Activated CD4-positive, alpha-beta memory T cell treated with anti-CD3 and anti-CD28 coated beads, Interleukin-2, amount 10 ng/mL, durations not matched to agents 7 days and 5 days (primary cell): Measurements from ENCODE around the gene DDAH1. TPM values are rescaled to one million over a fixed set of nuclear protein-coding genes. Genes with fewer than 3 reads are reported as not detected.

Experiments used
- CTCF ChIA-PET: fragments of 350-600 bp; sonication (Branson Sonifier 250); formaldehyde crosslinking; loops from one replicate; lab custom pipeline; 2021; ENCODE audit warnings: antibody characterized with exemption, inconsistent platforms; lab: Charles Lee
- POLR2A ChIA-PET: fragments of 350-600 bp; sonication (Branson Sonifier 250); formaldehyde crosslinking; loops from one replicate; lab custom pipeline; 2021; ENCODE audit warnings: antibody characterized with exemption; lab: Charles Lee
- DNase-seq: peaks from one replicate; pipeline ENCODE4 v3.0.0-alpha.2; 2020
- H3K27ac Mint-ChIP-seq: one replicate; pipeline ENCODE4 v1.8.0; 2021; ENCODE audit warnings: mild to moderate bottlenecking, mixed read lengths
- H3K27me3 Mint-ChIP-seq: one replicate; pipeline ENCODE4 v1.8.0; 2021; ENCODE audit warnings: mixed read lengths
- H3K36me3 Mint-ChIP-seq: one replicate; pipeline ENCODE4 v1.8.0; 2021; ENCODE audit warnings: low read depth, mixed read lengths
- H3K4me1 Mint-ChIP-seq: one replicate; pipeline ENCODE4 v1.8.0; 2021; ENCODE audit warnings: mixed read lengths
- H3K4me3 Mint-ChIP-seq: one replicate; pipeline ENCODE4 v1.8.0; 2021; ENCODE audit warnings: mild to moderate bottlenecking, mixed read lengths
- H3K9me3 Mint-ChIP-seq: one replicate; pipeline ENCODE4 v1.8.0; 2021; ENCODE audit warnings: mixed read lengths
- total RNA-seq, 2 experiments: library from RNA; stranded (reverse); gene quantifications; one replicate each; pipeline ENCODE4 v1.2.3, GENCODE V29; 2021

Gene DDAH1
- total RNA-seq, 2 experiments from 2014 or later = not detected

DNA sequence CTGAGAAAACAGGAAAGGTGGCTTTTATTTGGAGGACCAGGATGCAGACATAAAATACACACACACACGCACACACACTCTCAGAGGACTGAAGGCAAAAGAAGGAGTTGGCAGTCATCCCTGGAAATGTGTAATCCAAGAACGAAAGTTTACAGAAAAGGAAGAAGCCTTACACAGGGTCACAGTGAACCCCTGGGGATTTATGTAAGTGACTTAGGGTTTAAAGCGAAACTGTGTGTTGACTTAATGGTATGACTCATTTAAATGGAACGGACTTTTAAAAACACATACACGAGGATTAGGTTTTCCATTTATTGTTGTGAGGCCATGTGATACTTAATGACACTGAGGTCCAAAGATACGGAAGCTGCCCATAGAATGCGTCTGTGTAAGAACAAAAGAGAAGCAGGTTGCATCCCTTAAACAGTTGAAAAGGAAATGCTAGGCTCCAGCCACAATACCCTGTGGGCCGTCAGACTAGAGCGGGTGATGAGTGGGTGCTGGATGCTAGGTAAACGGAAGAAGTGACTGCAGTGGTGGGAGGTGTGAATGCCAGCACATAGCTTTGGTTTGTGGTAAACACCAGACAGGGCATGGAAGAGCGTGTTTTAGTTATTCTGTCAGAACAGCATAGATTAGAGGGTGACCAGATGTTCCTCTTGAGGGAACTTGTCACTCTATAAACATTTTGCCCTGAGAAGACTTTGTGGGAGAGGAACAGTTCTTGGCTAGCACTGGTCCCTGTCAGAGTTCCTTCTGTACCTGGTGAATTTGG lies 166.9 kb downstream of the DDAH1 start:
- Mint-ChIP-seq H3K4me3 (peak overlapping the region; percentile 11), H3K27me3 (peaks cover 43% of the 10 kb centered on the region), H3K4me1 (peaks cover 21% of the 10 kb centered on the region), H3K9me3 (no peaks in the 10 kb centered on the region), H3K36me3 (no peaks in the 10 kb centered on the region), H3K27ac (peak overlapping the region; percentile 5)
- POLR2A ChIA-PET = interaction anchor here (0.9 to 2.2 kb wide), 3 partner anchors 10 to 22 kb away, joined by 3 to 19 read pairs (median 5); partner anchors contain the start of gene BCL10
- peak; percentile 79 for DNase-seq
- CTCF ChIA-PET = interaction anchor here (0.9 to 3.0 kb wide), 4 partner anchors 10 to 43 kb away, joined by 3 to 10 read pairs (median 4); partner anchors contain the start of genes BCL10 and C1orf52

DNA sequence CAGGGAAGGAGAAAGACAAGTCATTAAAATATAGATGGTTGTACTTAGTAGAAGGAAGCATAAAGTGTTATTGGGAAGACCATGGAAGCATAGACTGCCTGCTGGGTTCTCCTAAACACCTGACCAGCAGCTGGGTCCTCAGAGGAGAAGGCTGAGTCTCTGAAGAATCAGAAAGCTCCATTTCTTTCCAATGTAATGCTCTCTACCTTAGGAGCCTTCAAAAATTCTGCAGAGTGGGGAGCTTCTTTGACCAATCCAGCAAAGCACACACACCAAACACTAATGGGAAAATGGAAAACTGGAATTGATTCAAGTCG lies 167.5 kb downstream of the DDAH1 start:
- Mint-ChIP-seq H3K4me3 (peak overlapping the region; percentile 11), H3K4me1 (peaks cover 21% of the 10 kb centered on the region), H3K27ac (no peak overlapping the region), H3K27me3 (peaks cover 44% of the 10 kb centered on the region), H3K36me3 (no peaks in the 10 kb centered on the region), H3K9me3 (no peaks in the 10 kb centered on the region)
- POLR2A ChIA-PET = interaction anchor here (1.2 to 2.2 kb wide), 2 partner anchors 9 to 21 kb away, joined by 5 to 19 read pairs; partner anchors contain the start of gene BCL10
- CTCF ChIA-PET = interaction anchor here (1.6 to 3.0 kb wide), 2 partner anchors 21 to 38 kb away, joined by 4 to 10 read pairs; partner anchors contain the start of genes BCL10 and C1orf52
- no peak for DNase-seq

DNA sequence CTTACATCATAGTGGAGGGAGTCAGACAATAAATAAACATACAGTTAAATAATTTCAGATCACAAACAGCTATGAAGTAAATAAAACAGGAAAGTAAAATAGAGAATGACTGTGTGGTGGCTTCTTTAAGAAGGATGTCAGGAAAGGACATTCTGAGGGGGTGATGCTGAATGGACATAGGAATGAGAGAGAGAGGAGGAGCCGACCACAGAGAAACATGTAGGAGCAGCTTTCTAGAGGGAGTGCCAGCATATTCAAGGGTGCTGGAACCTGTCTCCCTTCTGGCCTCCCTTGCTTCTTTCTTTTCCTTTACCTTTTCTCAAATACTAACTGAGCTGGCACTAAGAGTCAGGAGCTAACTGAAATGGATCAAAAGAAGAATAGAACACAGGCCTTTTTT lies 168.0 kb downstream of the DDAH1 start:
- no peaks in the 10 kb centered on the region for H3K36me3 Mint-ChIP-seq
- POLR2A ChIA-PET = interaction anchor here (1.2 to 2.2 kb wide), 2 partner anchors 9 to 21 kb away, joined by 5 to 19 read pairs; partner anchors contain the start of gene BCL10
- no peaks in the 10 kb centered on the region for H3K9me3 Mint-ChIP-seq
- peaks cover 43% of the 10 kb centered on the region for H3K27me3 Mint-ChIP-seq
- no peak overlapping the region for H3K27ac Mint-ChIP-seq
- DNase-seq = no peak
- CTCF ChIA-PET = interaction anchor here (0.6 to 3.0 kb wide), 2 partner anchors 21 to 434 kb away, joined by 4 to 10 read pairs; partner anchors contain the start of gene BCL10
- no peak overlapping the region for H3K4me3 Mint-ChIP-seq
- H3K4me1 Mint-ChIP-seq = peaks cover 21% of the 10 kb centered on the region

DNA sequence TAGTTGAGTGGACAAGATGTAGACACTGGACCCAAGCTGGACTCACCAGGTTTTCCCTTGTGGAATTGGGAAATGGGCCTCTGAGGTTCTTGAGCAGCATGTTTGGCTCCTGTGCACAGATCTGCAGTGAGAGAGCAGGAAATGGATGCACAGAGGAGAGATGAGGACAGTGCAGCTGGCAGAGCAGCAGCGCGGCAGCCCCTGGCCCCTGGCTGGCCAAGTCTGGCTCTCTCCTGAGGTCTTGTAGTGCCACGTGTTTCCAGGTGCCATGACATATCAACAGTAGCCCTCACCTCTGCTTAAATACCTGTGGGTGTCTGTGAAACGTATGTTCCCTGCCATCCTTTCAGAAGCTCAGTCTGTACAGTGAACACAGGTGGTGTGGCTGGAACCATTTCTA lies 169.3 kb downstream of the DDAH1 start:
- ChIA-PET POLR2A (no interaction called here), CTCF (no interaction called here)

DNA sequence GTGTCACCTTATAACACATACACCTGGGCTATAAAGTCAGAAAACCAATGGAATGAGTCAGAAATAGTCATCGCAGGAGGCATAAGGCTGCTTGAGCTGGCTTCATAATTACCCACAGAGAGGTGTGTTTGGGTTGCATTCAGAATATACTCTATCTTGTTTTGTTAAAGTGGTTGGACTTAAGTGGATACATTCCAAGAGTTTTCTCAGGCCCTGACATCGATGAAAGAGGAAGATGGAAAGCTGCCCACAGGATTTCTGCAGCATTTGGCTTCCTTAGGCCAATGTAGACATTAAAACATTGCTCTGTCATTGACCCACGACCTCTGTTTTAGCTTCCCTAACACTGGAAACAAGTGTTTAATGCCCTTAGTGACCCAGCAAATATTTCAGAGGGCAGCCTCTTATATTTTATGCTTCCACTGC lies 169.9 kb downstream of the DDAH1 start:
- Mint-ChIP-seq H3K9me3 (no peaks in the 10 kb centered on the region), H3K4me1 (peaks cover 22% of the 10 kb centered on the region), H3K4me3 (no peak overlapping the region), H3K27ac (no peak overlapping the region), H3K27me3 (peaks cover 50% of the 10 kb centered on the region), H3K36me3 (no peaks in the 10 kb centered on the region)
- no peak for DNase-seq
- CTCF ChIA-PET = no interaction called here
- POLR2A ChIA-PET = no interaction called here

More for the DNA sequence above, 169.3 kb downstream of the DDAH1 start:
- Mint-ChIP-seq H3K4me1 (peaks cover 21% of the 10 kb centered on the region), H3K36me3 (no peaks in the 10 kb centered on the region), H3K4me3 (no peak overlapping the region), H3K9me3 (no peaks in the 10 kb centered on the region), H3K27ac (no peak overlapping the region), H3K27me3 (peaks cover 43% of the 10 kb centered on the region)
- no peak for DNase-seq

DNA sequence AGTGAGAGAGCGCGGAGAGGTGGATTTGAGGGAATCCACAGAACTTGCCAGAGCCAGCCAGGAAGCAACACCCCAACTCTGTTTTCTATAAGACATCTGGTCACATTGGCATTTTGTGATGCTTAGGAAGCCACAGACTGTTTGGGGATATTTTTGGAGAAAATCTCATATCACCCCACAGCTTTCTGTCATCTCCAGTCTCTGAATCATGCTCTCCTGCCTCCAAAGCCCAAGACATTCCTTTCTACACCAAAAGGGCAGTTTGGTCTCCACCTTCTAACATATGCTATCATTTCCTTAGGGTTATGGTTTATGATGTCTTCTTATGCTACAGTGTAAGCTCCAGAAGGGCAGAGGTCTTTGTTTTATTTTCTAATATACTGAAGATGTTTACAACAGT lies 174.1 kb downstream of the DDAH1 start:
- H3K36me3 Mint-ChIP-seq = no peaks in the 10 kb centered on the region

DNA sequence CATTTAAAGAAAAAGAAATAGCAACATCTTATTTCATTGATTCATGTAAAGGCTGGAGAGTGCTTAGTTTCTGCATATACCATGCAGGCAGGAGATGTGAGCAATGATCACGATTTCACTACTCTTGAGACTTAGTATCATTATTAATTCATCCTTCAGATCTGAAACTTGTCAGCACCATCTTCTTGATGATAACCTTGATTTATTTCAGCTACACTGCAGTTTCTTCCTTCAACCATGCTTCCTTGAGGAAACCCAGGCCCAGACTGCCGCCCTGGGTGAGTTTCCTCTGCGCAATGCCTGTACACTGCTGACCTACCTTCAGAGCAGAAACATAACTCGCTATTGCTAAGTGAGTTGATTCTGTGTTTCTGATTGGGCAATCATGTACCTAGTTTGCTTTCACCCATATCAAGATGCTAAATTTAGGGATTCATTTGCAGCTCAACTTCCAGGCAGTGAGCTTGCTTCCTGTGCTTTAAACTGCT lies 175.1 kb downstream of the DDAH1 start:
- ChIA-PET CTCF (no interaction called here), POLR2A (interaction anchor here (1.3 kb wide), 1 partner anchor 13 kb away, joined by 4 read pairs; the partner anchor contains the start of gene BCL10)
- Mint-ChIP-seq H3K4me3 (no peak overlapping the region), H3K9me3 (no peaks in the 10 kb centered on the region), H3K4me1 (peaks cover 8% of the 10 kb centered on the region), H3K27me3 (peaks cover 44% of the 10 kb centered on the region), H3K36me3 (no peaks in the 10 kb centered on the region), H3K27ac (no peak overlapping the region)
- DNase-seq = no peak

More for the DNA sequence above, 174.1 kb downstream of the DDAH1 start:
- Mint-ChIP-seq H3K4me3 (no peak overlapping the region), H3K27ac (no peak overlapping the region), H3K27me3 (peaks cover 46% of the 10 kb centered on the region), H3K9me3 (no peaks in the 10 kb centered on the region), H3K4me1 (peaks cover 8% of the 10 kb centered on the region)
- no peak for DNase-seq
- ChIA-PET CTCF (no interaction called here), POLR2A (interaction anchor here (1.3 kb wide), 1 partner anchor 14 kb away, joined by 4 read pairs; the partner anchor contains the start of gene BCL10)

DNA sequence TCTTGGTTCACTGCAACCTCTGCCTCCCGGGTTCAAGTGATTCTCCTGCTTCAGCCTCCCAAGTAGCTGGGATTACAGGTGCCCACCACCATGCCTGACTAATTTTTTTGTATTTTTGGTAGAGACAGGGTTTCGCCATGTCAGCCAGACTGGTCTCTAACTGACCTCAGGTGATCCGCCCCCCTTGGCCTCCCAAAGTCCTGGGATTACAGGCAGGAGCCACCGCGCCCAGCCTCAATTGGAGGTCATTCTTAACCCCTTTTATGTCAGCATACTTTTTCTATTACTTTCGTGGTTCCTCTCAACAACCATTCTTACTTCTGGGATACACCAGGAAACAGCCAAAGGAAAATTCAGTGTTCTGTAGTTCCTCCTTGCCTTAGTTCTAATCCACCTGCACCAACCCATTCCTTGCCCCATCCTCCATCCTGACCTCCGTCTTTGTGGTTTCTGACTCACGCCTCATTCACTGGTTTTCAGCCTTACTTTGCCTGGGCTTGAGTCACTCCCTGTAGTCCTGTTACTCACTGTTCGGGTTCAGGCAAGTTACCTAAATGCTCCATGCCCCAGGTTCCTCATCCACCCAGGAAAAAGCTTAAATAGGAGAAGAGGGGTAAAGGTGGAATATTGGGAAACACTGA lies 175.6 kb downstream of the DDAH1 start:
- H3K36me3 Mint-ChIP-seq = no peaks in the 10 kb centered on the region
- POLR2A ChIA-PET = interaction anchor here (1.3 to 2.0 kb wide), 2 partner anchors 8 to 13 kb away, joined by 4 to 5 read pairs; partner anchors contain the start of gene BCL10
- no peaks in the 10 kb centered on the region for H3K9me3 Mint-ChIP-seq
- no peak overlapping the region for H3K4me3 Mint-ChIP-seq
- no peak overlapping the region for H3K27ac Mint-ChIP-seq
- CTCF ChIA-PET = no interaction called here
- peaks cover 8% of the 10 kb centered on the region for H3K4me1 Mint-ChIP-seq
- DNase-seq = no peak
- peaks cover 45% of the 10 kb centered on the region for H3K27me3 Mint-ChIP-seq

DNA sequence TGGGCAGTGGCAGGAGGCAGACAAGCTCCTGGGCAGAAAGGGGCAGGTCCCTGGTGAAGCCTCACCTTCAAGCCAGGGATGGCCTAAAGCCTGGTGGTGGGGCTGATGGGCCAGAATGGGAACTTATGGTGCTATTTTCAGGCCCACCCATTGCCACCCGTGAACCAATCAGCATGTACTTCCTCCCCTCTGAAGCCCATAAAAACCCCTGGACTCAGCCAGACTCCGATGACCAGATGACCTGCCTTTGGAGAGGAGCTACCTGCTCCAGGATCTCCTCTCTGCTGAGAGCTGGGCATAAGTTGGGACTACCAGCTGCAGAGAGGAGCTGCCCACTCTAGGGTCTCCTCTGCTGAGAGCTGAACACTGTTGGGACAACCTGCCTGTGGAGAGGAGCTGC lies 180.8 kb downstream of the DDAH1 start:
- ChIA-PET POLR2A (interaction anchor here (0.8 to 2.4 kb wide), 3 partner anchors 8 to 339 kb away, joined by 3 to 20 read pairs (median 3); partner anchors contain the start of genes BCL10 and C1orf52), CTCF (no interaction called here)
- no peaks in the 10 kb centered on the region for H3K36me3 Mint-ChIP-seq
- no peak overlapping the region for H3K4me3 Mint-ChIP-seq
- no peak overlapping the region for H3K27ac Mint-ChIP-seq
- H3K9me3 Mint-ChIP-seq = no peaks in the 10 kb centered on the region
- no peak for DNase-seq
- peaks cover 5% of the 10 kb centered on the region for H3K4me1 Mint-ChIP-seq
- peaks cover 44% of the 10 kb centered on the region for H3K27me3 Mint-ChIP-seq

DNA sequence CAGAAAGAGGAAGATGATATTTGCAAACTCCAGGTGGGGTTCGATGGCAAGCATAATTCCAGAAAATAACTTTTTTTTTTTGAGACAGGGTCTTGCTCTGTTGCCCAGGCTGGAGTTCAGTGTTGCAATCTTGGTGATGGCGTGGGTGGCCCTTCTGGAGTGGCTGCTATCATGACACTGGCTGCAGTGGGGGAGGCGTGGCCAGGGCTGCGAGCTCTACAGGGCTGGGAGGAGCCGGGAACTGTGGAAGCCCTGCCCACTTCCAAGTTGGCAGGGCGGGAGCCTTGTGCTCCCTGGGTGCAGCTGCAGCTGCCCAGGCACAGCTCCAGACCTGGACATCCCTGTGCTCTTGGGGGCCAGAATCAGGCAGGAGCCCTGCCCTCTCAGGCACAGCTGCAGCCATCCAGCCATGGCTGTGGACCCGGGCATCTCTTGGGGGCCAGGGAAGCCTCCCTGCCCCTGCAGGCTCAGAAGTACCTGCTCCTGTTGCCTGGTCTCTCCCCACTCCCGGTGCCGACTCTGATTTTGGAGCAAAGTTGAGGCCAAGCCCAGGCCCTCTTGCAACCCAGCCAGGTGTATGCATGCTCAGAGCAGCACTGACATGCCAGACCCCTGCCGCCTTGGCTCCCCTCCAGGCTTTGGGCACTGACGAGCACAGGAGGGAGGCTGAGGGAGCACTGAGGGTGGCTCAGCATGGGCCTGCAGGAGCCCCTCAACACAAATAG lies 181.3 kb downstream of the DDAH1 start:
- ChIA-PET CTCF (no interaction called here), POLR2A (interaction anchor here (1.0 to 2.4 kb wide), 2 partner anchors 8 to 339 kb away, joined by 3 to 20 read pairs; partner anchors contain the start of gene BCL10)
- H3K36me3 Mint-ChIP-seq = no peaks in the 10 kb centered on the region
- peaks cover 49% of the 10 kb centered on the region for H3K27me3 Mint-ChIP-seq
- no peak overlapping the region for H3K4me3 Mint-ChIP-seq
- DNase-seq = no peak
- H3K4me1 Mint-ChIP-seq = peaks cover 11% of the 10 kb centered on the region
- no peak overlapping the region for H3K27ac Mint-ChIP-seq
- H3K9me3 Mint-ChIP-seq = no peaks in the 10 kb centered on the region

DNA sequence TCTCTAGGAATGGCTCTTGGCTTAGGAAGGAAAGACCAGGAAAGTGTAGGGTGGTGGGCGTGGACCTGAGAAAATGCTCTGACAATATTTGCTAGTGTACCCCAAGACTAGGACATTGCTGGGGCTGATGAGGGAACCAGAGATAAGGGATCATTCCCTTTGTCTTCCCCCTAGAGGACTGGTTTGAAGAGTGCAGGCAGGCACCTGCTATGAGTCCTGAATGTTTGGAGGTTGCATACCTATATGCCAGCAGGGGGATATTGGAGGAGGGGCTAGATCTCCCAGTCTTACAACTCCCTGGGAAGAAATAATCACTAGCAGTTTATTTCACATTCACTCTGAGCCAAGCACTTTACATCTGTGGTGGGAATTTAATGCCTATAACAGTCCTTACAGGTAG lies 182.5 kb downstream of the DDAH1 start:
- peaks cover 50% of the 10 kb centered on the region for H3K27me3 Mint-ChIP-seq
- POLR2A ChIA-PET = no interaction called here
- H3K4me3 Mint-ChIP-seq = no peak overlapping the region
- no peak overlapping the region for H3K27ac Mint-ChIP-seq
- CTCF ChIA-PET = interaction anchor here (12.6 kb wide), 1 partner anchor 23 kb away, joined by 202 read pairs; the partner anchor contains the start of gene C1orf52
- no peak for DNase-seq
- H3K36me3 Mint-ChIP-seq = no peaks in the 10 kb centered on the region
- H3K4me1 Mint-ChIP-seq = peaks cover 17% of the 10 kb centered on the region
- H3K9me3 Mint-ChIP-seq = no peaks in the 10 kb centered on the region

DNA sequence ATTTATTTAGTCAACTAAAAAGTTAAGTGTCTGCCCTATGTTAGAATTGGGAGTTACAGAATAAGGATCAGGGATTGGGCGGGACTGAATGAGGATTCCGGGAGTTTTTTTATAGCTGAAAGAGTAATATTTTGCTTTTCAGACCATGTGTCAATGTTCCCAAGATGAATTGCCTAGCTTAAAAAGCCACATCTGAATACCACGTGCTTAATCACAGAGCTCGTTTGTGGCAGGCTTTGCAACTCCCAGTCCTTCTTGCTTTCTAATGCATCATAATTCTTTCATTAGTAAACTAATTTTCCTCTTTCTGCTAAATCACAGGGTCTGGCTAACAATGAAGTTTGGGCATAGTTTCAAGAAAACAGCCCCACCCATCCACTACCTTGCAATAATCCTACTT lies 184.3 kb downstream of the DDAH1 start:
- H3K9me3 Mint-ChIP-seq = no peaks in the 10 kb centered on the region
- CTCF ChIA-PET = interaction anchor here (0.9 to 12.6 kb wide), 2 partner anchors 10 to 21 kb away, joined by 3 to 202 read pairs; partner anchors contain the start of gene C1orf52
- H3K36me3 Mint-ChIP-seq = no peaks in the 10 kb centered on the region
- POLR2A ChIA-PET = no interaction called here
- peaks cover 43% of the 10 kb centered on the region for H3K27me3 Mint-ChIP-seq
- H3K27ac Mint-ChIP-seq = no peak overlapping the region
- no peak for DNase-seq
- no peak overlapping the region for H3K4me3 Mint-ChIP-seq
- H3K4me1 Mint-ChIP-seq = peaks cover 23% of the 10 kb centered on the region
